LNCaP clone FGC (cell line): Measurements from ENCODE around the gene OXCT1.
"Not testable (repeated sequence)": the region's sequence is repeated elsewhere in the genome, so short reads cannot be mapped to it uniquely, and the experiment has no call there.

Source experiments
- DNase-seq: peaks from one replicate; pipeline ENCODE4 v3.0.0-alpha.2; 2011; ENCODE audit warnings: low read depth
- H3K4me3 ChIP-seq: 2 replicates; pipeline ENCODE4 v1.5.1; 2011; ENCODE audit warnings: mild to moderate bottlenecking, low read depth, low read length, control low read depth
- CTCF ChIP-seq: IDR thresholded peaks from 2 replicates; pipeline ENCODE4 v1.5.1; 2012; ENCODE audit warnings: mild to moderate bottlenecking; ENCODE audit not compliant: control insufficient read depth, insufficient read depth; ENCODE audit errors: extremely low read depth

The OXCT1 gene

DNA sequence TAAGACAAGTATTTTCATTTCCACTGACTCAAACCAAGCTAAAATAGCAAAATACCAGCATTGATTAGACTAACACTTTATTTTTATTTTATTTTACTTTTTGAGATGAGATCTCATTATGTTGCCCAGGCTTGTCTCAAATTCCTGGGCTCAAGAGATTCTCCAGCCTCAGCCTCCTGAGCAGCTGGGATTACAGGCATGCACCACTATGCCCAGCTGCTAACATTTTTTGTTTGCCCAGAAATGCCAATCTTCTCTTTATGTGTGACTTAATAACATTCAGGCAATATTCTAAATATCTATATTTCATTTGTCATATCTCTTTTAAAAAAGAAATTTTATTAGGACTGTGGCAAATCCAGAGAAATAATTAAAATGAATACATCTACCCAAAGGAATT lies 55.0 kb downstream of the OXCT1 start:
- H3K4me3 ChIP-seq, result no peak overlapping the region
- no peak for DNase-seq
- TF ChIP-seq CTCF, result no peak

DNA sequence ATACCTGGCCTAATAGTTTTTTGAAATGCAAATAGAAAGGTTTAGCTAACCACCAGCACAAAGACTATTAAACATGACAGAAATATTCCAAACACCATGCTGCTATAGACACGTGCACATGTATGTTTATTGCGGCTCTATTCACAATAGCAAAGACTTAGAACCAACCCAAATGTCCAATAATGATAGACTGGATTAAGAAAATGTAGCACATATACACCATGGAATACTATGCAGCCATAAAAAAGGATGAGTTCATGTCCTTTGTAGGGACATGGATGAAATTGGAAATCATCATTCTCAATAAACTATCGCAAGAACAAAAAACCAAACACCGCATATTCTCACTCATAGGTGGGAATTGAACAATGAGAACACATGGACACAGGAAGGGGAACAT lies 55.9 kb downstream of the OXCT1 start:
- DNase-seq, result not testable (repeated sequence)

DNA sequence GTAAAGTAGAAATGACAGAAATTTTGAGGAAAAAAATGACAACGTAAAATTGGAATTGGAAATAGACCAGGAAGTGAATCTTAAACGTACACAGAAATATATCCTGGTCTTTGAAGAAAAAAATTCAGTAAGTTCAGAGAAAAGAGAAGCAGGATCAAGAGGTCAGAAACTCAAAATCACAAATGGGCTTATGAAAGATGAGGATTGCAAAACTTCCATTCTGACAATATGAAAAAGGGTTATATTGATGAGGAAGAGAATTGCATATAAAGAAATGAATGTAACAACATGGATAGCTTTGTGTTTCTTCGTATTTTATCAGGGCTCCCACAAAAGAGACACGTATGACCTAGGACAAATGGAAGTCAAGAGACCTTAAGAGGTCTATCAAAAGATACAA lies 58.1 kb downstream of the OXCT1 start:
- H3K4me3 ChIP-seq, result no peak overlapping the region
- DNase-seq, result no peak
- TF ChIP-seq CTCF, result no peak

More for the DNA sequence above, 55.9 kb downstream of the OXCT1 start:
- not testable (repeated sequence) for H3K4me3 ChIP-seq

- H3K4me3 ChIP-seq, result no peak overlapping the region
- TF ChIP-seq CTCF, result no peak
- no peak for DNase-seq
Measured at GRCh38 chr5:41809128-41809527, 61.1 kb downstream of the OXCT1 start.

DNA sequence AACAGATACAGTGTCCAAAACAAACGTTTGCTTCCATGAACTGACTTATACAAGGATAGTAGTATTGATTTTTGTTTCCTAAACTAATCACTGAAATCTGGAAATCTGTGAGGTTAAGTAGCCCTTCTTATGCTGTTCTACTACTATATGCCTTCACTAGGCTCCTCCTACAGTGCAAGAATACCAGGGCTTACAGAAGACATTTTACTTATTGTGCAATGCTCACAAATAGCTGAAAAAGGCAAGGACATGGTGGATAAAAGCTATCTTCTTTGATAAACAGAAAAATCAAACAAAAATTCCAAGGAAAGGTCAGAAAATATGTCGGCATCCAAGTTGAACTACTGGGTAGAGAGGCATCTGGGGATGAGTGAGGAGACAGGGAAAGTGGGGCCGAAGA lies 61.9 kb downstream of the OXCT1 start:
- DNase-seq, result no peak

GRCh38 chr5:41797662-41798061 lies 72.6 kb downstream of the OXCT1 start:
- no peak for DNase-seq
- no peak overlapping the region for H3K4me3 ChIP-seq
- TF ChIP-seq CTCF, result no peak

More for the DNA sequence above, 61.9 kb downstream of the OXCT1 start:
- no peak for TF ChIP-seq CTCF
- no peak overlapping the region for H3K4me3 ChIP-seq

DNA sequence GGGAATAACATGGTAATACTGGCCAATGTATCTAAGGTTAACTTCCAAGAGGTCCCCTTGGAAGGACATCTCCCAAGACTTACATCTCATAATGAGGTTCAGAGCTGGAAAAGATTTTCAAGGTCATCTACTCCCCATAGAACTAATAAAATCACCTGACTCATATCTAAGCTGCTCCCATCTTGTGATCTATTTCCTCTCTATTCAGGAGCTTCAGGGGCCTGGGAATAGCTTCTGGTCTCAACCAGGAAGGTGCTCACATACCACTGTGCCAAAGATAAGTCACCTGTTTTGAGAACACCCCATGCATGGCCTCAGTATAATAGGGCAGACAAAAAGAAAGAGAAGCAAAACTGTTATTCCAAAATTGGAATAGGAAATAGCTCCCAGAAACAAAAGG lies 74.2 kb downstream of the OXCT1 start:
- no peak overlapping the region for H3K4me3 ChIP-seq
- TF ChIP-seq CTCF, result no peak
- no peak for DNase-seq
